Lower lobe of right lung (tissue), 2 donors: ENCODE data around the gene PLPPR1. TPM values are rescaled to one million over a fixed set of nuclear protein-coding genes. Genes with fewer than 3 reads are reported as not detected.
"Not testable (repeated sequence)": the region's sequence is repeated elsewhere in the genome, so short reads cannot be mapped to it uniquely, and the experiment has no call there.

ENCODE experiments used
- ATAC-seq, 2 donors: fragments of 200-7000 bp; cut with Tn5 transposase; one replicate each; pipeline ENCODE4 v1.9.1; 2020 to 2022; ENCODE audit warnings: mild to moderate bottlenecking in 2 of 2, moderate library complexity in 2 of 2
- DNase-seq: peaks from one replicate; pipeline ENCODE4 v3.0.0-alpha.2; 2020
- H3K27ac ChIP-seq: fragments of 200-600 bp; one replicate; pipeline ENCODE4 v1.8.0; 2022
- H3K27me3 ChIP-seq: fragments of 200-600 bp; one replicate; pipeline ENCODE4 v1.8.0; 2022; ENCODE audit warnings: low read depth
- H3K36me3 ChIP-seq: fragments of 200-600 bp; one replicate; pipeline ENCODE4 v1.8.0; 2022; ENCODE audit warnings: mild to moderate bottlenecking
- H3K4me1 ChIP-seq: fragments of 200-600 bp; one replicate; pipeline ENCODE4 v1.8.0; 2022
- H3K4me3 ChIP-seq: fragments of 200-600 bp; one replicate; pipeline ENCODE4 v1.8.0; 2022; ENCODE audit warnings: mild to moderate bottlenecking
- H3K9me3 ChIP-seq: fragments of 200-600 bp; one replicate; pipeline ENCODE4 v1.8.0; 2022
- CTCF ChIP-seq: fragments of 200-600 bp; IDR thresholded peaks from one replicate; pipeline ENCODE4 v1.8.0; 2022; ENCODE audit warnings: antibody characterized with exemption, mild to moderate bottlenecking
- intact Hi-C: fragments of 100-400 bp; cut with DNase I; formaldehyde crosslinking; loops from one replicate; pipeline ENCODE4 v1.11.0; 2022
- total RNA-seq: library from RNA; stranded (reverse); fragmentation: NEBNext Ultra II Directional; extraction: Animal tissue kit (Norgen Biotek cat#: 25700); gene quantifications from one replicate; pipeline ENCODE4 v1.2.1, GENCODE V29; 2021
- donor health status: DM: no; HTN: yes; CAD: no; lungs with severe emphysema.

Gene PLPPR1
- total RNA-seq, 1 donor from 2014 or later = 5.4 TPM

GRCh38 chr9:101326035-101326434 lies 297.5 kb downstream of the PLPPR1 start:
- no peak for TF ChIP-seq CTCF
- Histone ChIP-seq H3K4me1 (no peaks in the 10 kb centered on the region), H3K27ac (peak overlapping the region; percentile 46), H3K36me3 (no peaks in the 10 kb centered on the region), H3K4me3 (no peak overlapping the region), H3K27me3 (no peaks in the 10 kb centered on the region), H3K9me3 (no peaks in the 10 kb centered on the region)
- intact Hi-C loops = no loop called here
- DNase-seq (no peak), ATAC-seq (peak in 1 of 2 donors; percentile 18)

GRCh38 chr9:101326501-101326900 lies 298.0 kb downstream of the PLPPR1 start:
- Histone ChIP-seq H3K27me3 (no peaks in the 10 kb centered on the region), H3K4me3 (no peak overlapping the region), H3K4me1 (no peaks in the 10 kb centered on the region), H3K36me3 (no peaks in the 10 kb centered on the region), H3K27ac (peak overlapping the region; percentile 46), H3K9me3 (no peaks in the 10 kb centered on the region)
- no peak for DNase-seq
- ATAC-seq = peak in 1 of 2 donors; percentile 55
- intact Hi-C loops = no loop called here
- TF ChIP-seq CTCF = no peak

GRCh38 chr9:101327422-101327909 lies 298.9 kb downstream of the PLPPR1 start:
- H3K4me3 ChIP-seq, H3K36me3 ChIP-seq, H3K9me3 ChIP-seq, intact Hi-C loops, H3K4me1 ChIP-seq, H3K27ac ChIP-seq, H3K27me3 ChIP-seq, DNase-seq, ATAC-seq: not testable (repeated sequence)

GRCh38 chr9:101332362-101332761 lies 303.8 kb downstream of the PLPPR1 start:
- no peaks in the 10 kb centered on the region for H3K36me3 ChIP-seq
- ATAC-seq (no peak), DNase-seq (no peak)
- H3K9me3 ChIP-seq = no peaks in the 10 kb centered on the region
- H3K27ac ChIP-seq = no peak overlapping the region
- H3K4me3 ChIP-seq = no peak overlapping the region
- no peaks in the 10 kb centered on the region for H3K4me1 ChIP-seq
- intact Hi-C loops = no loop called here
- TF ChIP-seq CTCF = no peak
- no peaks in the 10 kb centered on the region for H3K27me3 ChIP-seq

- no peaks in the 10 kb centered on the region for H3K4me1 ChIP-seq
- ATAC-seq (peak in 1 of 2 donors; percentile 35), DNase-seq (no peak)
- H3K36me3 ChIP-seq = no peaks in the 10 kb centered on the region
- H3K4me3 ChIP-seq = no peak overlapping the region
- intact Hi-C loops = no loop called here
- H3K9me3 ChIP-seq = no peaks in the 10 kb centered on the region
- no peaks in the 10 kb centered on the region for H3K27me3 ChIP-seq
- H3K27ac ChIP-seq = no peak overlapping the region
- no peak for TF ChIP-seq CTCF
Observed at GRCh38 chr9:101333490-101333889, 305.0 kb downstream of the PLPPR1 start.

GRCh38 chr9:101333926-101334702 lies 305.6 kb downstream of the PLPPR1 start:
- H3K4me3 ChIP-seq = no peak overlapping the region
- no peaks in the 10 kb centered on the region for H3K36me3 ChIP-seq
- no peaks in the 10 kb centered on the region for H3K9me3 ChIP-seq
- TF ChIP-seq CTCF = no peak
- intact Hi-C loops = no loop called here
- no peak for DNase-seq
- no peak overlapping the region for H3K27ac ChIP-seq
- H3K4me1 ChIP-seq = no peaks in the 10 kb centered on the region
- ATAC-seq = peak in 1 of 2 donors; percentile 46
- H3K27me3 ChIP-seq = no peaks in the 10 kb centered on the region
